ENCODE measurements around the gene APBB1.
"Not testable (repeated sequence)": the region's sequence is repeated elsewhere in the genome, so short reads cannot be mapped to it uniquely, and the experiment has no call there.

Gene APBB1

GRCh38 chr11:6401464-6401863 lies 17.4 kb downstream of the APBB1 start:
- H3K9me3 ChIP-seq (replicated peaks in 1 of 11): no peaks in the 10 kb centered on the region
- 0 out of 22 replicates have a peak overlapping the region, but pooled peaks of 1 of the 11 experiments have one; percentile 55 for H3K9ac ChIP-seq
- peaks cover 0 to 38% (median 14%) of the 10 kb centered on the region in 11 experiments; a peak in 12 of 22 replicates for H4K20me1 ChIP-seq
- H3K27me3 ChIP-seq: no peaks in the 10 kb centered on the region
- H3K36me3 ChIP-seq: peaks cover 0 to 33% (median 11%) of the 10 kb centered on the region in 11 experiments; a peak in 11 of 22 replicates
- peak overlapping the region in 3 of 11 experiments; percentile 51 to 67 (median 58); a peak in 3 of 22 replicates for H3K27ac ChIP-seq
- peaks cover 37 to 49% (median 45%) of the 10 kb centered on the region in 10 experiments for H3K4me1 ChIP-seq
- TF ChIP-seq Cebpa-rat (IDR thresholded peaks at IDR 0.05): no peak
- H3K4me3 ChIP-seq: no peak overlapping the region
- peak overlapping the region in 10 of 11 experiments; percentile 78 to 94 (median 88); a peak in 20 of 22 replicates for H3K4me2 ChIP-seq

GRCh38 chr11:6400431-6401345 lies 18.2 kb downstream of the APBB1 start:
- Histone ChIP-seq H3K4me3 (no peak overlapping the region), H3K27me3 (no peaks in the 10 kb centered on the region), H4K20me1 (peaks cover 0 to 35% (median 14%) of the 10 kb centered on the region in 11 experiments; a peak in 11 of 22 replicates), H3K36me3 (peaks cover 0 to 36% (median 11%) of the 10 kb centered on the region in 11 experiments; a peak in 11 of 22 replicates), H3K27ac (peak overlapping the region in 1 of 11 experiments; percentile 67; a peak in 1 of 22 replicates), H3K9me3 (replicated peaks in 1 of 11) (no peaks in the 10 kb centered on the region), H3K4me2 (peak overlapping the region in 9 of 11 experiments; percentile 78 to 94 (median 89); a peak in 15 of 22 replicates), H3K4me1 (peaks cover 37 to 49% (median 45%) of the 10 kb centered on the region in 10 experiments), H3K9ac (no peak overlapping the region)
- no peak for TF ChIP-seq Cebpa-rat (IDR thresholded peaks at IDR 0.05)

DNA sequence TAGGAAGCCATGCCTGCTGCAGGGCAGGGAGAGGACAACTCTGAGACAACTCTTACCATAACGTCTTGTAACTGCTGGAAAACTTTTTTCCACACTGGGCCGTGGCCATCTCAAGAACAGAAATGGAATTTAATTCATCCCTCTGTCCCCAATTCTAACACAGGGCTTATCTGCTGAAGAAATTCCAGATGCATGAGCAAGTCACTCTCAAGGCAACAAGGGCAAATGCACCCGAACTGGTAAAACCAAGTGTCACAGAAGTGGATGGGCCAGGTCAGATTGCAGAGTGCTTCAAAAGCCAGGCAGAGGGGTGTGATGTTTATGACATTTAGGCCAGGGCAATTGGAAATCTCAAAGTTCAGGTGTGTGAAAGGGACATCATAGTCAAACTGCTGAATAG lies 21.3 kb downstream of the APBB1 start:
- H3K9ac ChIP-seq: no peak overlapping the region
- no peak overlapping the region for H3K4me3 ChIP-seq
- no peaks in the 10 kb centered on the region for H3K27me3 ChIP-seq
- no peak for TF ChIP-seq Cebpa-rat (IDR thresholded peaks at IDR 0.05)
- H4K20me1 ChIP-seq: peaks cover 0 to 6% (median 0%) of the 10 kb centered on the region in 11 experiments; a peak in 3 of 22 replicates
- H3K36me3 ChIP-seq: peaks cover 0 to 61% (median 14%) of the 10 kb centered on the region in 11 experiments; a peak in 12 of 22 replicates
- peaks cover 14 to 22% (median 18%) of the 10 kb centered on the region in 10 experiments for H3K4me1 ChIP-seq
- no peak overlapping the region for H3K4me2 ChIP-seq
- H3K9me3 ChIP-seq (replicated peaks in 1 of 11): no peaks in the 10 kb centered on the region
- no peak overlapping the region for H3K27ac ChIP-seq

DNA sequence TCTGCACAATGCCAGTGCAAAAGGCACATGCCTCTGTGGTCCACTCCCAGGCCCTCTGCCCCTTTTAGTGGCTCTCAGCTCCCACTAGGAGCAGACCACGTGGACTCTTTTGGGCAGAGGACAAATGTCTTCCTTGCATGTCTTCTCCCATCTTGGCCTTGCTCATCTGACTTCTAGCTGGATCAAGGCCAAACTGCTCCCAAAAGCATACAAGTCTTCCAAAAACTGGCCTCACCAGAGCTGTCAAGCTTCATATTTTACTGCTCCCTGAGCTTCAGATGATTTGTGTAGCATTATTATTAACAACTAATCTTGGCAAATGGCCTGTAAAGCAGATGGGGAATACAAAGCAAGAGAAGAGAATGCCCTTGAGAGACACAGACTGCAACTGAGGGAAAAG lies 21.7 kb downstream of the APBB1 start:
- Histone ChIP-seq H3K4me2 (no peak overlapping the region), H3K36me3 (peaks cover 0 to 61% (median 14%) of the 10 kb centered on the region in 11 experiments; a peak in 12 of 22 replicates), H3K9ac (no peak overlapping the region), H3K4me1 (peaks cover 9 to 18% (median 13%) of the 10 kb centered on the region in 10 experiments), H3K27ac (no peak overlapping the region), H3K4me3 (no peak overlapping the region), H3K9me3 (replicated peaks in 1 of 11) (no peaks in the 10 kb centered on the region), H4K20me1 (peaks cover 0 to 3% (median 0%) of the 10 kb centered on the region in 11 experiments; a peak in 1 of 22 replicates), H3K27me3 (no peaks in the 10 kb centered on the region)
- no peak for TF ChIP-seq Cebpa-rat (IDR thresholded peaks at IDR 0.05)

DNA sequence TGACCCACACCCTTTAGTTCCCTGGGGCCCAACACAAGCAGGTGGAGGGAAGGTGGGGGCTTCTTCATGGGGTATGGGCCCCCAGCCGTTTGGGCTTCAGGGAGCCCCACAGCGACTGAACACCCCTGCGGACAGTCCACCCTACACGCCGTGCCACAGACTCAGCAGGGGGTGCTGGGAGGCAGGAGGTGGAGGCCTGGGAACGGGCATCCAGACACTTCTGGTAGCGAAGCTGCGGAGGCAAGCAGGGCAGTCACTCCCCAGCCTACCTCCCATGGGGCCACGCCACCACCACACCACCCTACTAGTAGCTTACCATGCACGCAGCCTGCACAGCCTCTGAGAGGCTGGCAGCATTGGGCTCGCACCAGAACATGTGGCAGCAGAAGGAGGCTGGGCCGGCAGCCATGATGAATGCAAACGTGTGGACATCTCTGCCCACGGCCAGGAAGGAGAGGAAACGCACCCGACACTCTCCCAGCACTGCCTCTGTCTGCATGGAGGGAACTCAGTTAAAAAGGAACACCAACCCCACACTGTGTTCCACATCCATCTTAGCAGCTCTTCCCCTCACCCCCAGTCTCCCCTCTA lies 23.3 kb downstream of the APBB1 start:
- Histone ChIP-seq H3K4me1 (peaks cover 8 to 15% (median 12%) of the 10 kb centered on the region in 10 experiments), H3K27ac (no peak overlapping the region), H3K36me3 (peaks cover 0 to 52% (median 6%) of the 10 kb centered on the region in 11 experiments; a peak in 11 of 22 replicates), H3K9ac (no peak overlapping the region), H3K4me3 (no peak overlapping the region), H3K9me3 (replicated peaks in 1 of 11) (no peaks in the 10 kb centered on the region), H4K20me1 (no peaks in the 10 kb centered on the region; a peak in 1 of 22 replicates), H3K27me3 (no peaks in the 10 kb centered on the region), H3K4me2 (no peak overlapping the region)
- no peak for TF ChIP-seq Cebpa-rat (IDR thresholded peaks at IDR 0.05)

- Histone ChIP-seq H3K27ac (no peak overlapping the region), H3K36me3 (peaks cover 0 to 45% (median 4%) of the 10 kb centered on the region in 11 experiments; a peak in 9 of 22 replicates), H4K20me1 (no peaks in the 10 kb centered on the region; a peak in 1 of 22 replicates), H3K4me3 (no peak overlapping the region), H3K27me3 (no peaks in the 10 kb centered on the region), H3K4me1 (peaks cover 17 to 24% (median 22%) of the 10 kb centered on the region in 10 experiments), H3K4me2 (no peak overlapping the region), H3K9me3 (replicated peaks in 1 of 11) (no peaks in the 10 kb centered on the region), H3K9ac (no peak overlapping the region)
- no peak for TF ChIP-seq Cebpa-rat (IDR thresholded peaks at IDR 0.05)
These were observed 24.8 kb downstream of the APBB1 start for GRCh38 chr11:6393989-6394670.

DNA sequence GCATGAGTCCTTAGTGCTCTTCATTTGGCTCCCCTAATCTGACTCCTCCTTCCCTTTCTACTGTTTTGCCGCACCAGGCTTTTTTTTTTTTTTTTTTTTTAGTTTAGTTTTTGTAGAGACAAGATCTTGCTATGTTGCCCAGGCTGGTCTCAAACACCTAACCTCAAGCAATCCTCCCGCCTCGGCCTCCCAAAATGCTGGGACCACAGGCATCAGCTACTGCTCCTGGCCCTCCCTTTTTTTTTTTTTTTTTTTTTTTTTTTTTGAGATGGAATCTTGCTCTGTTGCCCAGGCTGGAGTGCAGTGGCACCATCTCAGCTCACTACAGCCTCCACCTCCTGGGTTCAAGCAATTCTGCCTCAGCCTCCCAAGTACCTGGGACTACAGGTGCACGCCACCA lies 26.6 kb downstream of the APBB1 start:
- not testable (repeated sequence) for H3K27me3 ChIP-seq; H4K20me1 ChIP-seq; H3K4me3 ChIP-seq; H3K27ac ChIP-seq; H3K9ac ChIP-seq; H3K9me3 ChIP-seq (replicated peaks in 1 of 11)
- Histone ChIP-seq H3K36me3 (peaks cover 0 to 28% (median 0%) of the 10 kb centered on the region in 11 experiments; a peak in 5 of 22 replicates), H3K4me2 (peak overlapping the region in 5 of 11 experiments; percentile 4 to 44 (median 29); a peak in 4 of 22 replicates), H3K4me1 (peaks cover 17 to 42% (median 25%) of the 10 kb centered on the region in 10 experiments)

DNA sequence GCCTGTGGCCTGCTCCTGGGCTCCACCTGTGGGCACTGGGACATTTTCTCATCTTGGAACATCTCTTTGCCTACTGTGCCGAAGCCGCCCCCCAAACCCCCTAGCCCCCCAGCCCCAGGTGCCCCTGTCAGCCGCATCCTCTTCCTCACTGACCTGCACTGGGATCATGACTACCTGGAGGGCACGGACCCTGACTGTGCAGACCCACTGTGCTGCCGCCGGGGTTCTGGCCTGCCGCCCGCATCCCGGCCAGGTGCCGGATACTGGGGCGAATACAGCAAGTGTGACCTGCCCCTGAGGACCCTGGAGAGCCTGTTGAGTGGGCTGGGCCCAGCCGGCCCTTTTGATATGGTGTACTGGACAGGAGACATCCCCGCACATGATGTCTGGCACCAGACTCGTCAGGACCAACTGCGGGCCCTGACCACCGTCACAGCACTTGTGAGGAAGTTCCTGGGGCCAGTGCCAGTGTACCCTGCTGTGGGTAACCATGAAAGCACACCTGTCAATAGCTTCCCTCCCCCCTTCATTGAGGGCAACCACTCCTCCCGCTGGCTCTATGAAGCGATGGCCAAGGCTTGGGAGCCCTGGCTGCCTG lies 27.3 kb downstream of the APBB1 start:
- H3K4me2 ChIP-seq: peak overlapping the region; percentile 83 to 100 (median 97); a peak in 19 of 22 replicates
- no peaks in the 10 kb centered on the region for H3K27me3 ChIP-seq
- H3K9me3 ChIP-seq (replicated peaks in 1 of 11): no peaks in the 10 kb centered on the region
- no peak overlapping the region for H3K9ac ChIP-seq
- peaks cover 0 to 28% (median 0%) of the 10 kb centered on the region in 11 experiments; a peak in 4 of 22 replicates for H3K36me3 ChIP-seq
- H4K20me1 ChIP-seq: no peaks in the 10 kb centered on the region; a peak in 1 of 22 replicates
- no peak overlapping the region for H3K27ac ChIP-seq
- TF ChIP-seq Cebpa-rat (IDR thresholded peaks at IDR 0.05): no peak
- 0 out of 20 replicates have a peak overlapping the region, but pooled peaks of 1 of the 10 experiments have one; percentile 74 for H3K4me3 ChIP-seq
- peaks cover 17 to 42% (median 25%) of the 10 kb centered on the region in 10 experiments for H3K4me1 ChIP-seq
